NCI-H1092 treated with DMSO at 0.1 percent for 48 hours (cell line): Measurements from ENCODE around the gene HS2ST1.

Experiments used
- DNase-seq: peaks from one replicate; lab custom pipeline; 2025; lab: John Stamatoyannopoulos, UW

The HS2ST1 gene

DNA sequence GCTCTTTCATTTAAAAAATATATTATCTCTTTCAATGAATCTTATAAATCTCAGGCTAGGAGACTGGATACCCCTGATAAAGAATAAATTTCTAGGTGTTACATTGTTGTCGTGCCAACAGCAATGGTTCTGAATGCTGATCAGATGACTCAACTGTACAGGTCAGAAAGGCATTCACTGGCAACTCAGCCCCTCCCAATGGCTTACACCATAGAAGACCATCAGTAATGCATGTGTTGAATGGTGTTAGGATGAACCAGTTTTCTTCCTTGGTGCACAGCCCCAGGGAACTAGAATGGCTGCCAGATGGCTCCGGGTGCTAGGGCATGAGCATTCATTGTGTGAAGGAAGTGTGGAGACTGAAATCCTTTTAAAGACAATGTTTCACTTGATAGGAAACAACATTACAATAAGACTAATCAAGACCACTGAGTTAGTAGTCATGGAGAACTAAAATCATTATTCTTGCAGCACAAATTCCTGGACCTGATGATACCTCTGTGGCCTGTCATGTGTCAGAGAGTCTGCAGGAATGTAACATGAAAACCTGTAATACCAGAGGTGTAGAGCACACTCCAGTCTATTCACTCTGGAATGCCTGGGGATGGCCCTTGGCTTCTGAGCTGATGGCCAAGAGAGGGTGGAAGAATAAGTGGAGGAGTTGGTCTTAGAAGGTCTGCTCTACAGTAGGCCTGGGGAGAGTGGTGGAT is 226.6 kb downstream of the HS2ST1 start:
- DNase-seq = no peak

GRCh38 chr1:87141556-87141955 is 227.1 kb downstream of the HS2ST1 start:
- peak; percentile 64 for DNase-seq

GRCh38 chr1:87143413-87144135 is 229.1 kb downstream of the HS2ST1 start:
- no peak for DNase-seq

GRCh38 chr1:87144316-87144895 is 230.0 kb downstream of the HS2ST1 start:
- no peak for DNase-seq

DNA sequence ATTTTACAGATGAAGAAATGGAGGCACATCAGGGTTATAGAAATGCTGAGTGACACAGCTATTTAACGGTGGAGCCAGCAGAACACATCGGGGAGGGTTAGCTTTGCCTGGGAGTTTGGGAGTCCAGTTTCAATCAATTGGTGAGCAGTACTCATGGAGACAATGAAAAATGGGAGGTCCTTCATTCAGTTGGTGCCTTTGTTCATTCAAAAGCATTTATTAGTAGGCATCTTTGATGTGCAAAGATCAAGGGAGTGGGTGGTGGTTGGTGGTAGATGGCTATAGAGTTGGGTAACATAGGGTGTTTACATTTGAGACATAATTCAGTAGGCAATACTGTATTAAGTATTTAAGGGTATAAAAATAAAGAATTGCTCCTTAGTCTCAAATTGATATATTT is 230.5 kb downstream of the HS2ST1 start:
- no peak for DNase-seq

DNA sequence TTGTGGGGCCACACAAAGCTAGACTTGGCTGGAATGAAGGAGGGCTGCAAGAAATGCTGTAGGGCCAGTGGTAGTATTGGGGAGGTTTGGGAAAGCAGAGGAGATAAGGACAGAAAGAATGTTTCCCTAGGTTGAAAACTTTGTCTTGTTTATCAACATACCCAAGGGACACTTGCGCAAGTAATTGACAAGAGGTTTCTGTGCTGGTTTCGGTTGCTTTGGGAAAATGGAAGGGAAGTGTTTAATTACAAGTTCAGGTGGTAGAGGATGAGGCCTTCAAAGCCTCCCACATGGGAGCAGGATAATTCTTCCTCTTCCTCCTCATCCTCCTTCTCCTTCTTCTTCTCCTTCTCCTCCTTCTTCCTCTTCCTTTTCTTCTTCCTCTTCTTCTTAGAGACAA is 232.1 kb downstream of the HS2ST1 start:
- no peak for DNase-seq

- DNase-seq = no peak
Observed at GRCh38 chr1:87146986-87147385, 232.6 kb downstream of the HS2ST1 start.

DNA sequence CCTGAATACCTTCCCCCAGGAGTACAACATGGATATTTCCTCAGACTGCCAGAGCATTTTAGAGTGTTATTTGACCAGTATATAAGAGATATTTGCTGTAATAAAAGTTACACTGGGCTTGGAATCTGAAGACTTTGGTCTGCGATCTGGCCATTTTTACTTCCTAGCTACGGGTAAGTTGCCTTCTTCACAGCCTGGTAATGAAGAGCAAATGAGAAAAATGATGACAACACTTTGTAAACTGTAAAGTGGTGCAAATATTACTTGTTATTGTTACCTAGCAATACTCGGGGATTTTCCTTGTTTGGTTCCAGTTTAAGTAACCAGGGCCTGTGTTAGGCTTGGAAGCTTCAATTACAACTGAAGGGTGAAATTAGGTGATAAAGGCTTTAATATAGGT is 233.4 kb downstream of the HS2ST1 start:
- no peak for DNase-seq

DNA sequence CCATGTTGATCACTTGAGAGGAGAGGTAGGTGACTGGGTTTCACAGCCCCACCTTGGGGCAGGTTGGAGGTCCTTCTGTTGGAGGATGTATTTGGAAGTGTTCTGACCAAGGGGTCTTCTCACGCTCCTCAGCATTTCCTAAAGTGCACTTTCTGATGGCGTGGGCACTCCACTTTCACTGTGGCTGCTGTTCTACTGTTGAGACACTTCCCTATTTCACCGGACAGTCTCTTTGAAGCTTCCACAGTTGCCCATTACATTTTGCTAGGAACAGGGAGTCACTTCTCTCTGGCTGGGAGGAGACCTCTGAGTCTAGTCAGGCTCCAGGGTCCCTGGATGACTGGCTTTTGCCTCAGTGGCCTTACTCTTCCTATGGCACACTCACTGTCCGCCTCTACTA is 234.2 kb downstream of the HS2ST1 start:
- no peak for DNase-seq

DNA sequence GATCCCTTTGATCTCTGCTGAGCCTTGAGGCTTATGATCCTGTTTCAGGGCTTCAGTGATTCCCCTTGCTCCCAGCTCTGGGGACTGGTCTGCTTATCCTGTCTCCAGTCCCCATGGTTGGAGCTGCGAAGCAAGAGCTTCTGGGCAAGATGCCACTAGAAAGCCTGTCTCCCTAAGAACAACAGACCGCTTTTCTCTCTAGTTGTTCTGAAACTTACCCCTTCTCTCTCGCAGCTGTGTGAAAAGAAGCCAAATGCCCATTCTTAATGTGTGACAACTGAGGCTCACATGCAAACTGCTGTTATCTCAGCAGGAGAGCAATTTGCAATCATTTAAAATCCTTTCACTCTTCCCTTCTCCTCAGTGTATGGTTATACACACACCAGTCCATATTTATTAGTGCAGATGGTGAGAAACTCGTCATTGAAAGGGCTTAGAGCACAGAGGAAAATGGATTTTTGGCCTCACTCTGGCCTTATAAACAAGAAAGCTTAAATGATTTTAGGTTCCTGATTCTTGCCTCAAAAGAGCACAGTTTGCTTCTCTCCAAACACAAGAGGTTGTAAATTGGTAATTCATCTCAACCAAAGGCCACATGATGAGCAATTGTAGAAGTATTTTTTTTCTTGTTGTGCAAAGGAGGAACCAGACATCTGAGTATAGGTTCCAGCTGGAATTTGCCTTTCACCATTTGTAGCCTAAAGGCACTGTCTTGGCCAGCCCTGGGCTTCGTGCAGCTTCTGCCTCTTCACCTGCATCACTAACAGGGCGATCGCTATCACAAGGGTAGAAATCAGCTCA is 235.0 kb downstream of the HS2ST1 start:
- DNase-seq = no peak

- no peak for DNase-seq
Observed at GRCh38 chr1:87150143-87150542, 235.7 kb downstream of the HS2ST1 start.

- peak; percentile 15 for DNase-seq
Observed at GRCh38 chr1:87151500-87152421, 237.3 kb downstream of the HS2ST1 start.

GRCh38 chr1:87154384-87154783 is 239.9 kb downstream of the HS2ST1 start:
- DNase-seq = no peak

DNA sequence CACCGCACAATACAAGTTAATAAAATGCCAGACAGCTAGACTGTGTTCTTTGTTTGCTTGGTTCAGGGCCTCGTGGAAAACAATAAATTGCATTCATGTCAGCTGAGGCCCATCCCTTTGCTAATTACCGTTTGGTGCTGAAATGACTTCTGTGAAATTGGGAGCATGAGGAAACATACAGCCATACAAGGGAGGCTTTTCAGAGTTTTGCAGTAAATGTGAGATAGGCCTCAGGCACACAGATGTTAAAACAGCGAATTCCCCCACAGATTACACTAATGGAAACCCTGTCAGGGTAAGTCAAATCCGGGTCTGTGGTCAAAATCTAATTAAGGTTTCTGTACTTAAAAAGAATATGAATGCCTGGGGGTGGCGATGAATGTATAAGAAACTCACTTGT is 240.7 kb downstream of the HS2ST1 start:
- DNase-seq = no peak

DNA sequence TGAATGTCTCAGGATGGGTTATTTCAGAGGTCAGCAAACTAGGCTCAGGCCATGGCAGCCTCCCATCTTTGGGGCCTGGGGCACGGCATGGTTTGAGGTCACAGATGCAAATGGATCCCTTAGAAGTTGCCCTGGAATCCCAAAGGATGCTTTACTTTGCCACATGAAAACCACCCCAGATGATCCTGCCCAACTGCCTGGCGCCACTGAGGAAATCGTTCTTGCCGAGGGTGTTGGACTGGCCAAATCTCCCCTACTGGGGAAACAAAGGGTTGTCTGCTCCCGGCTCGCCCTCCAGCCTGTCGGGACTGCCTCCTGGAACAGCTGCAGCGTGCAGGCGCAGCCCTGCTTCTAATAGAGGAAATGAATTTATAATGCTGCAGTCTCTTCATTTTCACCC is 241.2 kb downstream of the HS2ST1 start:
- no peak for DNase-seq

DNA sequence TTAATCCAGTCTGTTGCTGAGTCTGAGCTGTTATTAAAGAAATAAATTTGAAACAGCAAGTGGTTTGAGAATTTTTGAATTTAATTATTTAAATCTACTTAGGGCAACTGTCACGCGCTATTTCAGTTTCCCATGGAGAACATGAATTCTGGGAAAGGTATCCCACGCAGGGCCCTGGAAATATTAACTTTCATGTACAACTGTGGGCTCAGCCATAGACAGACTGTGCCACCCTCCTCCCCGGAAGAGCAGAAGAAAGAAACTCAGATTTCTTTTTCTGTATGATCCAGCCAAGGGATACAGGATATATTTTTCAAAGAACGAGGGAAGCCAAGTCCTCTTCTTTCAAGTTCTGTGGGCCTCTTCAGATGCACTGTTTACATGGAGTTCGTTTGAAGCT is 241.7 kb downstream of the HS2ST1 start:
- DNase-seq = no peak

GRCh38 chr1:87159378-87159915 is 245.0 kb downstream of the HS2ST1 start:
- no peak for DNase-seq
